Endothelial cell of umbilical vein (primary cell): ENCODE data around the gene MN1. TPM values are rescaled to one million over a fixed set of nuclear protein-coding genes. Genes with fewer than 3 reads are reported as not detected.

ENCODE experiments used
- BruUV-seq: library from RNA; stranded (reverse); fragments of 400-500 nt; replicated peaks from 2 replicates; lab custom pipeline; 2021; lab: Mats Ljungman, UMichigan
- CTCF ChIA-PET: fragments of 300-600, 350-600 bp; sonication (Branson Sonifier 250); formaldehyde crosslinking; loops from one replicate; lab custom pipeline; 2021; ENCODE audit warnings: antibody characterized with exemption, inconsistent platforms; lab: Charles Lee
- POLR2A ChIA-PET: fragments of 300-600, 350-600 bp; sonication (Branson Sonifier 250); formaldehyde crosslinking; loops from one replicate; lab custom pipeline; 2021; ENCODE audit warnings: antibody characterized with exemption, inconsistent platforms; lab: Charles Lee
- DNase-seq: peaks from one replicate; pipeline ENCODE4 v3.0.0-alpha.2; 2011; ENCODE audit warnings: low read depth, low spot score
- FAIRE-seq: peaks from 2 replicates; lab custom pipeline; 2011; peaks lifted over from hg19 to GRCh38; lab: Jason Lieb, UNC
- H2AFZ ChIP-seq: 2 replicates; pipeline ENCODE4 v1.6.0; 2012; ENCODE audit warnings: low read depth, low read length, control low read depth, inconsistent platforms
- H3K27ac ChIP-seq: 2 replicates; pipeline ENCODE4 v1.5.1; 2011; ENCODE audit warnings: low read depth, mild to moderate bottlenecking, control low read depth, low read length, moderate library complexity; ENCODE audit not compliant: insufficient read depth
- H3K27me3 ChIP-seq, 2 experiments: 2 replicates each; pipeline versions ENCODE4 v1.6.0 to v1.6.1; 2011; ENCODE audit warnings: low read length in 2 of 2, mixed read lengths in 1 of 2; ENCODE audit not compliant: control insufficient read depth in 2 of 2, insufficient read depth in 2 of 2
- H3K36me3 ChIP-seq, 2 experiments: 2 replicates in 1 of 2; 3 replicates in 1 of 2; pipeline ENCODE4 v1.5.1; 2011; ENCODE audit warnings: low read length in 2 of 2, mild to moderate bottlenecking in 1 of 2, moderate library complexity in 1 of 2; ENCODE audit not compliant: control insufficient read depth in 2 of 2, insufficient read depth in 2 of 2; ENCODE audit errors: extremely low read depth in 1 of 2
- H3K4me1 ChIP-seq: 3 replicates; pipeline ENCODE4 v1.5.1; 2011; ENCODE audit warnings: mild to moderate bottlenecking, low read length; ENCODE audit not compliant: control insufficient read depth, insufficient read depth; ENCODE audit errors: extremely low read depth
- H3K4me2 ChIP-seq: 2 replicates; pipeline ENCODE4 v1.6.1; 2011; ENCODE audit warnings: low read length, control low read depth, mixed read lengths; ENCODE audit not compliant: insufficient read depth
- H3K4me3 ChIP-seq, 3 experiments: fragments of 200-600 bp in 1 of 3; sonication (generic), shearing (Covaris generic) in 1 of 3; replicated peaks in 1 of 3; 2 replicates each; pipeline ENCODE4 v1.5.1; 2011 to 2016; ENCODE audit warnings: control low read depth in 3 of 3, low read length in 3 of 3, mild to moderate bottlenecking in 2 of 3, inconsistent platforms in 1 of 3, low read depth in 1 of 3, moderate library complexity in 1 of 3; ENCODE audit not compliant: insufficient read depth in 1 of 3
- H3K79me2 ChIP-seq: 2 replicates; pipeline ENCODE4 v1.6.0; 2012; ENCODE audit warnings: low read length, inconsistent platforms; ENCODE audit not compliant: control insufficient read depth, insufficient read depth
- H3K9ac ChIP-seq: replicated peaks from 2 replicates; pipeline ENCODE3; 2011; ENCODE audit warnings: low read length, control low read depth; ENCODE audit not compliant: insufficient read depth; ENCODE audit errors: extremely low read depth
- H3K9me1 ChIP-seq: replicated peaks from 3 replicates; pipeline ENCODE4 v1.6.0; 2011; ENCODE audit warnings: mild to moderate bottlenecking, low read length; ENCODE audit not compliant: control insufficient read depth, insufficient read depth; ENCODE audit errors: extremely low read depth
- H3K9me3 ChIP-seq: replicated peaks from 2 replicates; pipeline ENCODE4 v1.5.1; 2012; ENCODE audit warnings: low read length, inconsistent platforms; ENCODE audit not compliant: control insufficient read depth, insufficient read depth
- H4K20me1 ChIP-seq: replicated peaks from 2 replicates; pipeline ENCODE3; 2011; ENCODE audit warnings: mild to moderate bottlenecking, low read length; ENCODE audit not compliant: control insufficient read depth, insufficient read depth; ENCODE audit errors: extremely low read depth
- EZH2 ChIP-seq: IDR thresholded peaks from 2 replicates; pipeline ENCODE4 v1.6.1; 2012; ENCODE audit warnings: borderline replicate concordance, low read depth, mild to moderate bottlenecking, moderate library complexity, low read length, inconsistent platforms; ENCODE audit not compliant: severe bottlenecking
- FOS ChIP-seq: IDR thresholded peaks from 2 replicates; pipeline ENCODE4 v1.6.1; 2011; ENCODE audit warnings: mild to moderate bottlenecking, low read length, moderate library complexity, borderline replicate concordance; ENCODE audit not compliant: insufficient read depth
- GATA2 ChIP-seq: IDR thresholded peaks from 2 replicates; pipeline ENCODE4 v1.7.0; 2011; ENCODE audit warnings: low read depth, mild to moderate bottlenecking, moderate library complexity, mixed read lengths, low read length; ENCODE audit not compliant: insufficient read length, insufficient read depth
- JUN ChIP-seq: IDR thresholded peaks from 2 replicates; pipeline ENCODE4 v1.6.1; 2011; ENCODE audit warnings: borderline replicate concordance, low read depth; ENCODE audit not compliant: insufficient read length, insufficient read depth
- MAX ChIP-seq: IDR thresholded peaks from 2 replicates; pipeline ENCODE4 v1.6.1; 2011; ENCODE audit not compliant: insufficient read depth, insufficient read length
- MYC ChIP-seq: IDR thresholded peaks from one replicate; pipeline ENCODE4 v1.6.1; 2011; ENCODE audit warnings: mild to moderate bottlenecking, low read depth, low read length
- POLR2A ChIP-seq: IDR thresholded peaks from 2 replicates; pipeline ENCODE4 v1.6.1; 2012; ENCODE audit warnings: low read depth, mild to moderate bottlenecking, control low read depth, low read length
- POLR2AphosphoS5 ChIP-seq: IDR thresholded peaks from 2 replicates; pipeline ENCODE4 v1.6.1; 2012; ENCODE audit warnings: low read depth, mild to moderate bottlenecking, control low read depth, low read length, moderate library complexity; ENCODE audit not compliant: insufficient read depth
- dilution Hi-C: fragments of 300-500 bp; cut with MboI; formaldehyde crosslinking; loops from one replicate; pipeline ENCODE4 v1.15.0; 2019; ENCODE audit warnings: low sequenced_read_pairs; ENCODE audit not compliant: extremely low pct_ligation_motif_present
- intact Hi-C: fragments of 100-400 bp; cut with micrococcal nuclease; formaldehyde crosslinking; loops from one replicate; pipeline ENCODE4 v1.10.0; 2022
- polyA plus RNA-seq, 4 experiments: library from polyadenylated mRNA; depleted of rRNA in 3 of 4; stranded (reverse) in 3 of 4; unstranded in 1 of 4; fragments of >200 nt; gene quantifications; 2 replicates each; pipeline versions ENCODE4 v1.2.1 to v1.2.3, GENCODE V29; 2011 to 2012; ENCODE audit warnings: missing spikeins in 1 of 4
- total RNA-seq: library from RNA; stranded (reverse); gene quantifications from 2 replicates; pipeline ENCODE4 v1.2.3, GENCODE V29; 2021
- TF ChIP-seq, protein P1 (sequence below), 2 donors: IDR thresholded peaks; 1 replicate in 1 of 2; 2 replicates in 1 of 2; pipeline ENCODE4 v1.5.1; 2011; ENCODE audit warnings: low read length in 2 of 2, mild to moderate bottlenecking in 2 of 2, moderate library complexity in 2 of 2, control low read depth in 1 of 2, inconsistent platforms in 1 of 2, low read depth in 1 of 2; ENCODE audit not compliant: insufficient read depth in 1 of 2; ENCODE audit errors: extremely low read depth in 1 of 2

Gene MN1
- total and polyA plus RNA-seq, 2 donors (not counting 3 experiments of a cell fraction or from before 2014, with no cell fraction given) = 3.8 to 5.2 TPM

GRCh38 chr22:27842201-27842600 lies 40.6 kb upstream of the MN1 start:
- H3K79me2 ChIP-seq = no peaks in the 10 kb centered on the region
- ChIA-PET CTCF (interaction anchor here (1.0 kb wide), 1 partner anchor 18 kb away, joined by 3 read pairs; no protein-coding TSS in a partner anchor), POLR2A (no interaction called here)
- no TSS peak for BruUV-seq
- H3K36me3 ChIP-seq = peaks cover 0 to 11% of the 10 kb centered on the region in 2 experiments
- H3K4me3 ChIP-seq = no peak overlapping the region
- FAIRE-seq (no peak), DNase-seq (no peak)
- dilution Hi-C loops = no loop called here
- H3K9me3 ChIP-seq = no peaks in the 10 kb centered on the region
- no peaks in the 10 kb centered on the region for H3K27me3 ChIP-seq
- intact Hi-C loops = no loop called here
- no peaks in the 10 kb centered on the region for H3K9me1 ChIP-seq
- no peak overlapping the region for H3K27ac ChIP-seq
- no peaks in the 10 kb centered on the region for H4K20me1 ChIP-seq
- H3K4me2 ChIP-seq = no peak overlapping the region
- no peak overlapping the region for H2AFZ ChIP-seq
- TF ChIP-seq, protein P1, sequence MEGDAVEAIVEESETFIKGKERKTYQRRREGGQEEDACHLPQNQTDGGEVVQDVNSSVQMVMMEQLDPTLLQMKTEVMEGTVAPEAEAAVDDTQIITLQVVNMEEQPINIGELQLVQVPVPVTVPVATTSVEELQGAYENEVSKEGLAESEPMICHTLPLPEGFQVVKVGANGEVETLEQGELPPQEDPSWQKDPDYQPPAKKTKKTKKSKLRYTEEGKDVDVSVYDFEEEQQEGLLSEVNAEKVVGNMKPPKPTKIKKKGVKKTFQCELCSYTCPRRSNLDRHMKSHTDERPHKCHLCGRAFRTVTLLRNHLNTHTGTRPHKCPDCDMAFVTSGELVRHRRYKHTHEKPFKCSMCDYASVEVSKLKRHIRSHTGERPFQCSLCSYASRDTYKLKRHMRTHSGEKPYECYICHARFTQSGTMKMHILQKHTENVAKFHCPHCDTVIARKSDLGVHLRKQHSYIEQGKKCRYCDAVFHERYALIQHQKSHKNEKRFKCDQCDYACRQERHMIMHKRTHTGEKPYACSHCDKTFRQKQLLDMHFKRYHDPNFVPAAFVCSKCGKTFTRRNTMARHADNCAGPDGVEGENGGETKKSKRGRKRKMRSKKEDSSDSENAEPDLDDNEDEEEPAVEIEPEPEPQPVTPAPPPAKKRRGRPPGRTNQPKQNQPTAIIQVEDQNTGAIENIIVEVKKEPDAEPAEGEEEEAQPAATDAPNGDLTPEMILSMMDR (IDR thresholded peaks at IDR 0.05; ENCODE audit: extremely low read depth in 1 of 2, insufficient read depth in 1 of 2, low read depth in 1 of 2, low read length in 2 of 2) = no peak
- TF ChIP-seq GATA2 (no peak), EZH2 (no peak), FOS (no peak), JUN (no peak), POLR2A (no peak), MYC (no peak), POLR2AphosphoS5 (no peak), MAX (no peak)
- H3K9ac ChIP-seq = no peak overlapping the region
- H3K4me1 ChIP-seq = no peaks in the 10 kb centered on the region
